OCI-LY1 (cell line): ENCODE results near the gene SFT2D1.

ENCODE experiments used
- EZH2 ChIP-seq: fragments of 200-600 bp; sonication (generic), shearing (Covaris generic); IDR thresholded peaks from 2 replicates; pipeline ENCODE4 v1.8.0; 2017; ENCODE audit warnings: borderline replicate concordance, mixed run types, mild to moderate bottlenecking, antibody characterized with exemption, low read length, moderate library complexity, mixed read lengths
- TF ChIP-seq, protein P1 (sequence below): fragments of 200-600 bp; sonication (generic), shearing (Covaris generic); IDR thresholded peaks from 2 replicates; pipeline ENCODE4 v1.5.1; 2017; ENCODE audit warnings: mild to moderate bottlenecking, antibody characterized with exemption, low read length, moderate library complexity, mixed read lengths

DNA sequence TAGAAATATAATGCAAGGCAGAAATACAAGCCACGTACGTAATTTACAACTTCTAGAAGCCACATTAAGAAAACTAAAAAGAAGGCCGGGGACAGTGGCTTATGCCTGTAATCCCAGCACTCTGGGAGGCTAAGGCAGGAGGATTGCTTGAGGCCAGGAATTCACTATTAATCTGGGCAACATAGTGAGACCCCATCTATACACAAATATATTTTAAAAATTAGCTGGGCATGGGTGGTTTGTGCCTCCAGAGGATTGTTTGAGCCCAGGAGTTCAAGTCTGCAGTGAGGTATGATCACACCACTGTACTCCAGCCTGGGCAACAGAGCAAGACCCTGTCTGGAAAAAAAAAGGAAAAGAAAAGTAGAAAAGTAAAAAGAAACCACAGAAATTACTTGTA is 28.1 kb upstream of the SFT2D1 start:
- TF ChIP-seq, protein P1, sequence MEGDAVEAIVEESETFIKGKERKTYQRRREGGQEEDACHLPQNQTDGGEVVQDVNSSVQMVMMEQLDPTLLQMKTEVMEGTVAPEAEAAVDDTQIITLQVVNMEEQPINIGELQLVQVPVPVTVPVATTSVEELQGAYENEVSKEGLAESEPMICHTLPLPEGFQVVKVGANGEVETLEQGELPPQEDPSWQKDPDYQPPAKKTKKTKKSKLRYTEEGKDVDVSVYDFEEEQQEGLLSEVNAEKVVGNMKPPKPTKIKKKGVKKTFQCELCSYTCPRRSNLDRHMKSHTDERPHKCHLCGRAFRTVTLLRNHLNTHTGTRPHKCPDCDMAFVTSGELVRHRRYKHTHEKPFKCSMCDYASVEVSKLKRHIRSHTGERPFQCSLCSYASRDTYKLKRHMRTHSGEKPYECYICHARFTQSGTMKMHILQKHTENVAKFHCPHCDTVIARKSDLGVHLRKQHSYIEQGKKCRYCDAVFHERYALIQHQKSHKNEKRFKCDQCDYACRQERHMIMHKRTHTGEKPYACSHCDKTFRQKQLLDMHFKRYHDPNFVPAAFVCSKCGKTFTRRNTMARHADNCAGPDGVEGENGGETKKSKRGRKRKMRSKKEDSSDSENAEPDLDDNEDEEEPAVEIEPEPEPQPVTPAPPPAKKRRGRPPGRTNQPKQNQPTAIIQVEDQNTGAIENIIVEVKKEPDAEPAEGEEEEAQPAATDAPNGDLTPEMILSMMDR, result no peak
- no peak for TF ChIP-seq EZH2
